Globus pallidus (tissue), 1 donor: ENCODE measurements around the gene PKD1.

Experiments used
- DNase-seq: peaks from one replicate; pipeline ENCODE4 v3.0.0-alpha.2; 2015; ENCODE audit warnings: low spot score

The PKD1 gene

GRCh38 chr16:2045965-2046892 is 89.5 kb downstream of the PKD1 start:
- no peak for DNase-seq

DNA sequence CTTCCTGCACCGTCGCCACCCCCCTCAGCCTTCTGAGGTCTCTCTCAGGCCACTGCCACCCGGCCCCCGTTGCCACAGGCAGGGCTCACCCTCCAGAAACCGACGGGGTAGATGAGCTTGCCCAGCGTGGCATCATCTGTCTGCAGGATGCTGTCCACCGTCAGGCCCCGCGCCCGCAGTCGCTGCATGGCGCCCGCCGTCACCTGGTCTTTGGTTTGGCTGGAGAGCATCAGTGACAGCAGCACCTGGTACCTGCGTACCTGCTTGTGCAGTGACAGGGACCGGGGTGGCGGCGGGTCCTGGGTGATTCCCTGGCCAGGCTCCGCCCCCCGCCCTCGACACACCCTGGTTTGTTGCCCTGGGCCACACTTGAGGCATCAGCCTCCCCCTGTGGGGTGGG is 91.2 kb downstream of the PKD1 start:
- no peak for DNase-seq

DNA sequence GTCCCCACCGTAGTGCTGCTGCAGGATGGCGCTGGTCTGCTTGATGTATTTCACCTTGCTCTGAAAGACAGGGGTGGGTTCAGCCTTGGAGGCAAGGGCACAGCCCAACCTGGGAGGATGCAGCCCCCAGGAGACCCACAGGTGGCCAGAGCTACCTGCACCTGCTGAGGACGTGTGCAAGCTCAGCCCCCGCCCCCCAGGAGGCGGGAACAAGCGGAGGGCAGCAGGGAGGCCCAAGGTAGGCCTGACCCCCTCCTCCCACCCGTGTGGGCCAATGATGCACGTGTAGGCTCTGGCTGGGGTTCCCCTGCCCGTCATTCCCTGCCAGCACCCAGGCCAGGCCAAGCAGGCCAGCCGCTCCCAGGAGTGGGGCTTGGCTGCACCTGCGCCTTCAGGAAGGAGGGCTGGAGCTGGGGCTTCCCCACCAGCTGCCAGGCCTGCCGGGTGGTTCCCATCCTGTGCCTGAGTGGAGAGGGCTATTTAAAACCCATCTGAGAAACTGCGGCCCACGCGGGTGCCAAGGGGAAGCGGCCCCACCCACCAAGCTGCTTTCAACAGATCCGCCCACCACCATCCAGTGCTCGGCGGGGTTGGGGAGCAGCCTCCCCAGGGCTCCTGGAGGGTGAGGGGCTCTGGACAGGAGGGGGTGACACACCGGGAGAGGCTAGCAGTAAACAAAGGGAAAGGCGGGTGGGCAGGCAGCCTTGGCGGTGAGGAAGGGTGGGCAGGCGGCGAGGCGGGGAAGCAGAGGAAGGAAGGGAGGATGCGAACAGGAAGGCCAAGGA is 91.8 kb downstream of the PKD1 start:
- DNase-seq = no peak

- DNase-seq = no peak
Observed at GRCh38 chr16:2042986-2043666, 92.6 kb downstream of the PKD1 start.

DNA sequence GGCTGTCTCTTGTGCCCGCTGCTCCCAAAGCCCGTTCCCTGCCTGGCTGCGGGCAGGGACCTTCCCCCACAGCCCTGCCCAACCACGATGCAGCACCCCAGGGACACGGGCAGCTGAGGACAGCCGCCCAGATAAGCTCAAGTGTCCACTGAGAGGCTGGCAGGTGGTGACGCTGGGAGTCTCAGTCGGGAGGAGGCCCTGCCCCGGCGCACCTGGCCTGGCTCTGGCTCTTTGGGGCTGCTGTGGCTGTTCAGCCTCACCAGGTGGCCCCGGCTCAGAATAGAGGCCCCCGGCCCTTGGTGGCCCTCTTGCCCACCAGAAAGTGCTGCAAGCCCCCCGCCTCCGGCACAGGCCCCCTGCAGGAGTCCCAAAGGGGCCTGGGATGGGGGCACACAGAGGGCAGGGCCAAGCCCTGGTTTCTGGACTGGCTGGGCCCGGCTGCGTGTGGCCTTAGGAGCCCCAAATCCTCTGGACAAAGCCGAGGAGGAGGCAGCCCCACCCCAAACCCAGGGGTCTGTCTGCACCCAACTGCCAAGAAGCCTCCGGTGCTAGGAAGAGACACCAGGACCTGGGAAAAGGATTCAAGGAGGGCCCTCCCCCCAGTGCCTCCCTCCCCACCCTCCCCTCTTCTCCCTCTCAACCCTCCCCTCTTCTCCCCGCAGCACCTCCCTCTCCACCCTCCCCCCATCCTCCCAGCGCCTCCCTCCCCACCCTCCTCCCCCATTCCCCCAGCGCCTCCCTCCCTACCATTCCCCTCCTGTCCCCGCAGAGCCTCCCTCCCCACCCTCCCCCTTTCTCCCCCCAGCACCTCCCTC is 93.3 kb downstream of the PKD1 start:
- DNase-seq = no peak

DNA sequence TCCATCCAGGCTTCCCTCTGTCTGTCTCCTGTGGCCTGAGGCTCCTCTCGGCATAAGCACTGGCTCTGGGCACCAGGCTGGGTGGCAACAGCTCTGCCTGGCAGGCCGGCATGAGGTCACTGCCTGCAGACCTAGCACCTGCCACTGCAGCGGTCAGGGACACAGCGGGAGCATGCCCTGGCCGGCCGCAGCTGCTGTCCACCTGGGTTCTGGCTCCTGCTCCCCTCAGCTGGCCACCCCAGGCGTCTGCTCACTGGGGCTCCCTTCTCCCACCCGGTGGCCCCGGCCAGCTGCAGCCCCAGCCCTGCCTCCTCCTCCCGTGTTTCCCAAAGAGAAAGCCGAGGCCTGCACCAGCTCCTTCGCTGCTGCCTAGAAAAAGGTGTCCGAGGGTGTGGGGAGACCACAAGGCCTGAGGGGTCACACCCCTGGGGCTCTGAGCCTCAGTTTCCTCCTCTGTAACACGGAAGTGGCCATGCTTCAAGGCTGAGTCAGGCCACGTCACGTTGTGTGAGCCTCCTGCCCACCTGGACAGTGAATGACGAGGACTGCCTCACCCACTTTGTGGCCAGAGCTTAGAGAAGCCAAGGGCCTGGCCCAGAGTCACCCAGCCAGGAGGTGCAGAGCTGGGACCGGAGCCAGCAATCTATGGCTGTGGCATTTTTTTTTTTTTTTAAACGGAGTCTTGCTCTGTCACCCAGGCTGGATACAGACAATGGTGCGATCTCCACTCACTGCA is 94.7 kb downstream of the PKD1 start:
- DNase-seq = no peak

DNA sequence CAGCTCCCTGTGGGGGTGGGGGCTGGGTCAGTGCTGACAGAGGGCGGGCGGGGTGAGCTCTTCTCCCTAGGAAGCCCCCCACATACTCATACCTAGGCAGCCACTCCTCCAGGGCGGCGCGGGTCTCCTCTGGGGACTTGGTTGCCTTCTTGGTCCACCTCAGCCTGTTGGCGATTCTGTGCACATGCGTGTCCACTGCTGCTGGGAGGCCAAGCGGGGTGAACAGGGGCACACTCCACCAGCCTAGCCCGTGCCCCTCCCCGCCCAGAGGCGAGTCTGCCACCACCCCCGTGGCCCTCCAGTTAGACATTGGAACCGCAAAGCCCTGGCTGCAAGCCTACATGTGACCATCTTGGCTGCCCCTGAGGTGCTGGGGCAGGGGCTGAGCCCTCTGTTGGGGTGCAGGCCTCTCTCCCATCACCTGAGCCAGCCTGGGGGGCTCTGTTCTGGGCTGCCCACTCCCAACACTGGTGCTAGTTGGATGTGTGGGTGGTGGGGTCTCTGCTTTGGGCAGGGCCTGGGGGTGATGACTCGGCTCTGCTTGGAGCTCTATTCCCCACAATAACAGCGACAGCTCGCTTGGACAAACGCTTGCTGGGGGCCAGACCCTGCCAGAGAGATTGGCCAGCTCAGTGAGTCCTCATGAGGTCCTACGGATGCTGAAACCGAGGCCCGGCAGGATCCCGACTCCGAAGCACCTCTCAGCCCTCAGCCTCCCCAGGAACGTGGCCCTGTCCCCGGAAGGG is 95.5 kb downstream of the PKD1 start:
- no peak for DNase-seq

DNA sequence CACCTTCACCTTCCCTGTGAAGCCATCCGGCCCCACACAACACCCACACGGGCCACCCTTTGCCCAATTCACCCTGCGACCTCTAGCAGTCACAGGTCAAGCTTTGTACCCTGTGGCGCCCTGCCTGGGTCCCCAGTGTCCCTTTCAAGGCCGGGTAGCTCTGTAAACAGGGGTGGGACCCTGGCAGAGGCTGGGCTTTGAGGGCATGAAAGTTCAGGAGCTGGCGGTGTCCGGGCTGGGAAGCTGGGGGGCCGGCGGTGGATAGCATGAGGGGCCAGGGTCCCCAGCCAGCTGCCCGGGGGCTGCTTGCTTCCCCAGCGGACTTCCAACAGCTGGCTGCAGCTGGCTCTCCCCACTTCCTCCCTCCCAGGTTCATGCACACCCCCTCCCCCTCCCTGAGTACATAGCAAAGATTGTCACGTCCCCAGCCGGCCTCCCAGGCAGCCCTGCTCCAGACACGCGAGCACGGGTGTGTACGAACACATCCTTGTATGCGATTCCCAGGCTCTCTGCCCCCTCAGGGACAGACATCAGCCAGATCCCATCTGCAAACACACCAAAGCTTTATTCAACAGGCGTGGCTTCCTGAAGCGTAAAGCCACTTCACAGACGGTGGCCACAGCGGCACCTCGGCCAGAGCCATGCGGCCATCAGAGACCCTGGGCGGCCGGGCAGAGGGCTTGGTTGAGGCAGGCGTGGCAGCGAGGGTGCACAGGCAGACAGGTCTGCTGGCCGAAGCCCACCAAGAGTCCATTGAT is 96.2 kb downstream of the PKD1 start:
- no peak for DNase-seq
